Endothelial cell of umbilical vein (primary cell): ENCODE measurements around the gene CDC14B. TPM values are rescaled to one million over a fixed set of nuclear protein-coding genes. Genes with fewer than 3 reads are reported as not detected.

Source experiments
- BruUV-seq: library from RNA; stranded (reverse); fragments of 400-500 nt; replicated peaks from 2 replicates; lab custom pipeline; 2021; lab: Mats Ljungman, UMichigan
- CTCF ChIA-PET: fragments of 300-600, 350-600 bp; sonication (Branson Sonifier 250); formaldehyde crosslinking; loops from one replicate; lab custom pipeline; 2021; ENCODE audit warnings: antibody characterized with exemption, inconsistent platforms; lab: Charles Lee
- POLR2A ChIA-PET: fragments of 300-600, 350-600 bp; sonication (Branson Sonifier 250); formaldehyde crosslinking; loops from one replicate; lab custom pipeline; 2021; ENCODE audit warnings: antibody characterized with exemption, inconsistent platforms; lab: Charles Lee
- DNase-seq: peaks from one replicate; pipeline ENCODE4 v3.0.0-alpha.2; 2011; ENCODE audit warnings: low read depth, low spot score
- FAIRE-seq: peaks from 2 replicates; lab custom pipeline; 2011; peaks lifted over from hg19 to GRCh38; lab: Jason Lieb, UNC
- H2AFZ ChIP-seq: 2 replicates; pipeline ENCODE4 v1.6.0; 2012; ENCODE audit warnings: low read depth, low read length, control low read depth, inconsistent platforms
- H3K27ac ChIP-seq: 2 replicates; pipeline ENCODE4 v1.5.1; 2011; ENCODE audit warnings: low read depth, mild to moderate bottlenecking, control low read depth, low read length, moderate library complexity; ENCODE audit not compliant: insufficient read depth
- H3K27me3 ChIP-seq, 2 experiments: 2 replicates each; pipeline versions ENCODE4 v1.6.0 to v1.6.1; 2011; ENCODE audit warnings: low read length in 2 of 2, mixed read lengths in 1 of 2; ENCODE audit not compliant: control insufficient read depth in 2 of 2, insufficient read depth in 2 of 2
- H3K36me3 ChIP-seq, 2 experiments: 2 replicates in 1 of 2; 3 replicates in 1 of 2; pipeline ENCODE4 v1.5.1; 2011; ENCODE audit warnings: low read length in 2 of 2, mild to moderate bottlenecking in 1 of 2, moderate library complexity in 1 of 2; ENCODE audit not compliant: control insufficient read depth in 2 of 2, insufficient read depth in 2 of 2; ENCODE audit errors: extremely low read depth in 1 of 2
- H3K4me1 ChIP-seq: 3 replicates; pipeline ENCODE4 v1.5.1; 2011; ENCODE audit warnings: mild to moderate bottlenecking, low read length; ENCODE audit not compliant: control insufficient read depth, insufficient read depth; ENCODE audit errors: extremely low read depth
- H3K4me2 ChIP-seq: 2 replicates; pipeline ENCODE4 v1.6.1; 2011; ENCODE audit warnings: low read length, control low read depth, mixed read lengths; ENCODE audit not compliant: insufficient read depth
- H3K4me3 ChIP-seq, 3 experiments: fragments of 200-600 bp in 1 of 3; sonication (generic), shearing (Covaris generic) in 1 of 3; replicated peaks in 1 of 3; 2 replicates each; pipeline ENCODE4 v1.5.1; 2011 to 2016; ENCODE audit warnings: control low read depth in 3 of 3, low read length in 3 of 3, mild to moderate bottlenecking in 2 of 3, inconsistent platforms in 1 of 3, low read depth in 1 of 3, moderate library complexity in 1 of 3; ENCODE audit not compliant: insufficient read depth in 1 of 3
- H3K79me2 ChIP-seq: 2 replicates; pipeline ENCODE4 v1.6.0; 2012; ENCODE audit warnings: low read length, inconsistent platforms; ENCODE audit not compliant: control insufficient read depth, insufficient read depth
- H3K9ac ChIP-seq: replicated peaks from 2 replicates; pipeline ENCODE3; 2011; ENCODE audit warnings: low read length, control low read depth; ENCODE audit not compliant: insufficient read depth; ENCODE audit errors: extremely low read depth
- H3K9me1 ChIP-seq: replicated peaks from 3 replicates; pipeline ENCODE4 v1.6.0; 2011; ENCODE audit warnings: mild to moderate bottlenecking, low read length; ENCODE audit not compliant: control insufficient read depth, insufficient read depth; ENCODE audit errors: extremely low read depth
- H3K9me3 ChIP-seq: replicated peaks from 2 replicates; pipeline ENCODE4 v1.5.1; 2012; ENCODE audit warnings: low read length, inconsistent platforms; ENCODE audit not compliant: control insufficient read depth, insufficient read depth
- H4K20me1 ChIP-seq: replicated peaks from 2 replicates; pipeline ENCODE3; 2011; ENCODE audit warnings: mild to moderate bottlenecking, low read length; ENCODE audit not compliant: control insufficient read depth, insufficient read depth; ENCODE audit errors: extremely low read depth
- EZH2 ChIP-seq: IDR thresholded peaks from 2 replicates; pipeline ENCODE4 v1.6.1; 2012; ENCODE audit warnings: borderline replicate concordance, low read depth, mild to moderate bottlenecking, moderate library complexity, low read length, inconsistent platforms; ENCODE audit not compliant: severe bottlenecking
- FOS ChIP-seq: IDR thresholded peaks from 2 replicates; pipeline ENCODE4 v1.6.1; 2011; ENCODE audit warnings: mild to moderate bottlenecking, low read length, moderate library complexity, borderline replicate concordance; ENCODE audit not compliant: insufficient read depth
- GATA2 ChIP-seq: IDR thresholded peaks from 2 replicates; pipeline ENCODE4 v1.7.0; 2011; ENCODE audit warnings: low read depth, mild to moderate bottlenecking, moderate library complexity, mixed read lengths, low read length; ENCODE audit not compliant: insufficient read length, insufficient read depth
- JUN ChIP-seq: IDR thresholded peaks from 2 replicates; pipeline ENCODE4 v1.6.1; 2011; ENCODE audit warnings: borderline replicate concordance, low read depth; ENCODE audit not compliant: insufficient read length, insufficient read depth
- MYC ChIP-seq: IDR thresholded peaks from one replicate; pipeline ENCODE4 v1.6.1; 2011; ENCODE audit warnings: mild to moderate bottlenecking, low read depth, low read length
- POLR2A ChIP-seq: IDR thresholded peaks from 2 replicates; pipeline ENCODE4 v1.6.1; 2012; ENCODE audit warnings: low read depth, mild to moderate bottlenecking, control low read depth, low read length
- POLR2AphosphoS5 ChIP-seq: IDR thresholded peaks from 2 replicates; pipeline ENCODE4 v1.6.1; 2012; ENCODE audit warnings: low read depth, mild to moderate bottlenecking, control low read depth, low read length, moderate library complexity; ENCODE audit not compliant: insufficient read depth
- dilution Hi-C: fragments of 300-500 bp; cut with MboI; formaldehyde crosslinking; loops from one replicate; pipeline ENCODE4 v1.15.0; 2019; ENCODE audit warnings: low sequenced_read_pairs; ENCODE audit not compliant: extremely low pct_ligation_motif_present
- intact Hi-C: fragments of 100-400 bp; cut with micrococcal nuclease; formaldehyde crosslinking; loops from one replicate; pipeline ENCODE4 v1.10.0; 2022
- polyA plus RNA-seq, 4 experiments: library from polyadenylated mRNA; depleted of rRNA in 3 of 4; stranded (reverse) in 3 of 4; unstranded in 1 of 4; fragments of >200 nt; gene quantifications; 2 replicates each; pipeline versions ENCODE4 v1.2.1 to v1.2.3, GENCODE V29; 2011 to 2012; ENCODE audit warnings: missing spikeins in 1 of 4
- total RNA-seq: library from RNA; stranded (reverse); gene quantifications from 2 replicates; pipeline ENCODE4 v1.2.3, GENCODE V29; 2021
- TF ChIP-seq, protein P1 (sequence below): IDR thresholded peaks from 2 replicates; pipeline ENCODE4 v1.6.1; 2011; ENCODE audit not compliant: insufficient read depth, insufficient read length
- TF ChIP-seq, protein P2 (sequence below), 2 donors: IDR thresholded peaks; 1 replicate in 1 of 2; 2 replicates in 1 of 2; pipeline ENCODE4 v1.5.1; 2011; ENCODE audit warnings: low read length in 2 of 2, mild to moderate bottlenecking in 2 of 2, moderate library complexity in 2 of 2, control low read depth in 1 of 2, inconsistent platforms in 1 of 2, low read depth in 1 of 2; ENCODE audit not compliant: insufficient read depth in 1 of 2; ENCODE audit errors: extremely low read depth in 1 of 2

The CDC14B gene
- total and polyA plus RNA-seq, 2 donors (not counting 3 experiments of a cell fraction or from before 2014, with no cell fraction given): 0.39 to 0.93 TPM

- dilution Hi-C loops (no loop called here), intact Hi-C loops (no loop called here)
- Histone ChIP-seq H3K9me1 (no peaks in the 10 kb centered on the region), H3K9ac (no peak overlapping the region), H3K9me3 (no peaks in the 10 kb centered on the region), H3K4me3 (no peak overlapping the region), H3K27ac (no peak overlapping the region), H2AFZ (no peak overlapping the region), H3K4me1 (no peaks in the 10 kb centered on the region), H3K79me2 (no peaks in the 10 kb centered on the region), H4K20me1 (no peaks in the 10 kb centered on the region), H3K36me3 (no peaks in the 10 kb centered on the region), H3K27me3 (no peaks in the 10 kb centered on the region), H3K4me2 (no peak overlapping the region)
- ChIA-PET POLR2A (no interaction called here), CTCF (no interaction called here)
- DNase-seq: no peak
- TF ChIP-seq POLR2A: no peak
- TF ChIP-seq EZH2: no peak
- TF ChIP-seq POLR2AphosphoS5: no peak
- no peak for TF ChIP-seq MYC
- no peak for TF ChIP-seq GATA2
- TF ChIP-seq, protein P1, sequence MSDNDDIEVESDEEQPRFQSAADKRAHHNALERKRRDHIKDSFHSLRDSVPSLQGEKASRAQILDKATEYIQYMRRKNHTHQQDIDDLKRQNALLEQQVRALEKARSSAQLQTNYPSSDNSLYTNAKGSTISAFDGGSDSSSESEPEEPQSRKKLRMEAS: no peak
- no TSS peak for BruUV-seq
- no peak for FAIRE-seq
These were observed 120.4 kb downstream of the CDC14B start for GRCh38 chr9:96499257-96499656.

DNA sequence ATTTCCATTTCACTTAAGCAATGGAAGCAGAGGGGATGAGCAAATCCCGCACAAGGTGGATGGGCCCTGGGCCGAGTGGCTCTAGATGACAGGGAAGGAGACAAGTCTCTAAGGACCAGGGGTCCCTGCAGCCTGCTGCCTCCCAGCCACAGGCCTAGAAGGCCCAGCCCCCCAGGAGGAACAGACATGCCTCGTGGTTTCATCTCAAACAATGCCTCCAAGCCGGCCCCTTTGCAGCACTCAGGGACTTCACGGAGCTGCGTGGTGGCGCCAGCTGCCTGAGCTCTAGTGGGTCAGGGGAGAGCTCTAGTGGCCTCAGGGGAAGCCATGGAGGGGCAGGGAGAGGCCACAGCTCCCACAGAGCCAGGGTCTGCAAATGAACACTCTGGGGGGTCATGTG, 120.8 kb downstream of the CDC14B start:
- Histone ChIP-seq H3K9ac (no peak overlapping the region), H3K4me3 (no peak overlapping the region), H3K27ac (no peak overlapping the region), H3K9me1 (no peaks in the 10 kb centered on the region), H2AFZ (no peak overlapping the region), H4K20me1 (no peaks in the 10 kb centered on the region), H3K79me2 (no peaks in the 10 kb centered on the region), H3K9me3 (no peaks in the 10 kb centered on the region), H3K36me3 (no peaks in the 10 kb centered on the region), H3K4me1 (no peaks in the 10 kb centered on the region), H3K27me3 (no peaks in the 10 kb centered on the region), H3K4me2 (no peak overlapping the region)
- ChIA-PET CTCF (no interaction called here), POLR2A (no interaction called here)
- FAIRE-seq: no peak
- no peak for DNase-seq
- intact Hi-C loops: no loop called here
- dilution Hi-C loops: no loop called here
- no TSS peak for BruUV-seq
- TF ChIP-seq POLR2AphosphoS5 (no peak), EZH2 (no peak), FOS (no peak), POLR2A (no peak), JUN (no peak), GATA2 (no peak), MYC (no peak)
- TF ChIP-seq, protein P2, sequence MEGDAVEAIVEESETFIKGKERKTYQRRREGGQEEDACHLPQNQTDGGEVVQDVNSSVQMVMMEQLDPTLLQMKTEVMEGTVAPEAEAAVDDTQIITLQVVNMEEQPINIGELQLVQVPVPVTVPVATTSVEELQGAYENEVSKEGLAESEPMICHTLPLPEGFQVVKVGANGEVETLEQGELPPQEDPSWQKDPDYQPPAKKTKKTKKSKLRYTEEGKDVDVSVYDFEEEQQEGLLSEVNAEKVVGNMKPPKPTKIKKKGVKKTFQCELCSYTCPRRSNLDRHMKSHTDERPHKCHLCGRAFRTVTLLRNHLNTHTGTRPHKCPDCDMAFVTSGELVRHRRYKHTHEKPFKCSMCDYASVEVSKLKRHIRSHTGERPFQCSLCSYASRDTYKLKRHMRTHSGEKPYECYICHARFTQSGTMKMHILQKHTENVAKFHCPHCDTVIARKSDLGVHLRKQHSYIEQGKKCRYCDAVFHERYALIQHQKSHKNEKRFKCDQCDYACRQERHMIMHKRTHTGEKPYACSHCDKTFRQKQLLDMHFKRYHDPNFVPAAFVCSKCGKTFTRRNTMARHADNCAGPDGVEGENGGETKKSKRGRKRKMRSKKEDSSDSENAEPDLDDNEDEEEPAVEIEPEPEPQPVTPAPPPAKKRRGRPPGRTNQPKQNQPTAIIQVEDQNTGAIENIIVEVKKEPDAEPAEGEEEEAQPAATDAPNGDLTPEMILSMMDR (IDR thresholded peaks at IDR 0.05; ENCODE audit: extremely low read depth in 1 of 2, insufficient read depth in 1 of 2, low read depth in 1 of 2, low read length in 2 of 2): no peak
- TF ChIP-seq, protein P1: no peak
